Right forelimb (tissue), 1 donor: Measurements from ENCODE around the gene CCDC70.
"Not testable (repeated sequence)": the region's sequence is repeated elsewhere in the genome, so short reads cannot be mapped to it uniquely, and the experiment has no call there.

Experiments
- DNase-seq: peaks from one replicate; pipeline ENCODE4 v3.0.0-alpha.2; 2018

The CCDC70 gene

DNA sequence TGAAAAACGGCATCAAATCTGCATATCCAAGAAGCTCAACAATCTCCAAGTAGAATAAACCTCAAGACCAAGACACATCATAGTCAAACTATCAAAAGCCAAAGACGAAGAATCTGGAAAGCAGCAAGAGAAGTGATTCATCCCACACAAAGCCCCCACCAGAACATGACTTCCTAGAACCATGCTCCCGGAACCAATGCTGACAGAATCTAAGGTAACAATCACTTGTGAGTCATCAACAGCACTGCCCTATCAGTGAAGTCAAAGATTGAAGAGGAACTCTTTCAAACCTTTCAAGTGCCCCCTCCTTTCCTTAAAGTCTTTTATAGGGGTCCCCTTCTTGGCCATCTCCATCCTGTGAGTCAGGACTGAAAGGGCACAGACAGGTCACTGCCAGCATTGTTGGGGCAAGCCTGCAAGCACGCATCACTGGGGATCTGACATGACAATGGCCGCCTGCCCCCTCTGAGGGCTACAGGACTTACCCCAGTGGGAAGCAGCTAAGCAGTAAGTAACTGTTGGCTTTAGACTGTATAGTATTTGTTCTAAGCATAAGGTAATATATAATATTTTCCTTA, at the start of gene CCDC70:
Gene CCDC70, plus strand, starts transcription at position 247 of the 578 bp plus-strand sequence. CDS start 3,443 bp downstream, outside the sequence.
- DNase-seq = no peak

DNA sequence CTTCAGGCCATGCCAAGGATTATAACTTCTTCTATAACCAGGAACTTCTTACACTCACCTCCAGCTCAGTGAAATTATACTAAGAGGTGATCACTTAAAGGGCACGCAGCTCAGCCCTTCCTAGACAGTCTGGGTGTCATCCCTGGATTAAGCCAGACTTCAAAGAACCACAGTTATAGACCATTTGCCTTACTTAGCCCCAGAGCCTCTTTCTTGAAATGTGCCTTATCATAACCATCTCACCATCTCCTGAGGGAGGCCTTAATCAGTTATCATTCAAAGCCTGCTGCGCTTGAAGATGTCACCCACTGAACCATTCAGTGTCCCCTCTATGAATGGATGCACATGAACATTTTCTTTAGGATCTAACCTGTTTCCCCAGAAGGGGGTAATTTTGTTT, 47.7 kb upstream of the CCDC70 start:
- DNase-seq = no peak

DNA sequence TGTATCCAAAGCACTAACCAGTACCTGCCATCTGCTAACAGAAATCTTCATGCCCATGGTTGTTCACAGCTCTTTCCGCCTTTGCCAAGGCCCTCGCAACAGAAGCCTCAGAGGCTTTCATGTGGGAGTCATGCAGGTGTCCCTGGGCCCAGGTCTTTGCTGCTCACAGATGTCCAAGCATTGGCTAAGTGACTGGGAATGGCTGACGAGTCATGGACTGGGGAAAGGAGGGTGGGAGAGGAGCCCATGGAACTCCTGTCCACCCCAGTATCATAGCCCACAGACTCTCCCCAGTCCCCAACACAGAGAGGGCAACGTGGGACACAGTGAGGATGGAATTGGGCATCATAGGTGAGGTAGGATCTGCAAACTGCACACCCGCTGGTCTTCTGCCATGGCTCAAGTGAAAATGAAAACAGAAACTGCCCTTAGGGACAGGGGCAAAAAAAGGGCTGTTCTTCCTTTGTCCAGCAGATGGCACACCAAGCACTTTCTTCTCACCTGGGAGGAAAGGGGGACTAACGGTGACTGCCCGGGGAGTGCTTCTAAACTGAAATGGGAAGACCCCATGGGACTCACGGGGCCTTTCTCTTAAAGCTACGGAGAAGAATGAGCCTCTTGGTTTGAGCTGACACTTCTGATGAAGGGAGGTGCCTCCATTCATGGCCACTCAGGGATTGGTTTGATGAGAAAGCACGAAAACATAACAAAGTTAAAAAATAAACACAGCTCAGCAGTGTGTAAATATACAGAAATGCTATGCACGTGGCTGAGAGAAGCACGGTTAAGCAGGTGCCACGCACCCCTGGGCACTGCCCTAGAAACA, 46.7 kb upstream of the CCDC70 start:
- DNase-seq = peak; percentile 66

- DNase-seq = no peak
Observed at GRCh38 chr13:51815848-51816247, 45.9 kb upstream of the CCDC70 start.

GRCh38 chr13:51816604-51817249, 45.0 kb upstream of the CCDC70 start:
- DNase-seq = no peak

DNA sequence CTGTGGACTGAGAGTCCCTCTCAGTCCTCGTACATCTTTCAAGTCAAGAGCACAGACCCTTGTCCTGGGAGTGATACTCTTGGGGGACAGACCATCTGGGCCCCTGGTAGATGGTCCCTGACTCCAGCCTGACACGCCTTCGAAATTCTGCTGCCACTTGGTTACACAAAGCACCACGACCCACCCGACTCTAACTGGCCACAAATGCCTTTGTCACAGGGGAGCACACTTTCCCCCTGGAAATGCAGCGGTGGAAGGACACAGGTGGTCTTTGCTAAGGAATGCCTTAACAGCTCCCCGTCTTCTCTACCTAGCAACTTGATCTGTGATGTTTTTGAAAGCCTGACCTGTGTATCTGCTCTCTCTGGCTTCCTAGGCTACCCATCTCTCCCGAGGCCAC, 44.1 kb upstream of the CCDC70 start:
- DNase-seq = no peak

DNA sequence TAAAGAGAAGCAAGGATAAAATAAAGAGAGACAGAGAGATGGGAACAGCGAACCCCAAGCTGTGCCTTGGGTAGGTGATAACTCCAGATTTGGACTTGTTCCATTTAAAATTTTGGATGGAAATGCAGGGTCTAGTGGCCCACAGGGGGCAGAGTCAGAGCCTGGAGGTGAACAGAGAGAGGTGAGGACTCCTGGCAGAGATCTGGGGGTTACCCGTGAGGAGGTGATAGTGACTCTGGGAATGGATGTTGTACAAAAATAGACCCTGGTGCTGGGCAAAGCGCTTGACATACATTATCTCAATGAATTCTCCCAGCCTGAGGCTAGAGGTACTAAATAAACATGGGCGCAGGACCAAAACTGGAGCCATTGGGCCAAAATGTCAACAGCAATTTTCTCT, 43.5 kb upstream of the CCDC70 start:
- no peak for DNase-seq

- no peak for DNase-seq
Observed at GRCh38 chr13:51818781-51819511, 42.8 kb upstream of the CCDC70 start.

GRCh38 chr13:51819544-51819943, 42.2 kb upstream of the CCDC70 start:
- no peak for DNase-seq

DNA sequence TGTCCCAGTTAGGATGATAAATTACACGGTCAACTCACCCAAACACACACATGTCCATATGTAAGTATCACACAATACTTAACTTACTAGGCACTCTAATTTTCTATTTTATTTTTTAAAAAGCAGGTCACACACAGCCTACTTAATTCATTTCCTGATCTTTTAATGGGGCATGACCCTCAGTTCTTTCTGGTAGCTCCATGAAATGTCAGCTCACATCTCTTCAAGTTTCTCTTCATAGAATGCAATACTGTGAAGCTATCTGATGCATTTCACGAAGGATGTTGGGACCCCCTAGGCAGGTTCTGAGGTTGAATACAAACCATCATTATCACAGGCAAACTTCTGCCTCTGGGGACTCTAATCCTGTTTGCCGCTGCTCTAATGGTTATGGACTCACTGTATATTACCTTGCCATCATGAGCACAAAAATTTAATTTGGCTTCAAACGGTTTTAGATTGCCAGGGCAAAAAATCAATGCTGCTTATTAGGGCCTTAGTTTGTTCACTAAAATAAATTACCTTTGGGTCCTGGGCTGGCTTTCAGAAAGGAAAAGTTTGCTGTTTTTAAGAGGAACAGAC, 41.7 kb upstream of the CCDC70 start:
- DNase-seq = no peak

GRCh38 chr13:51821606-51822005, 40.2 kb upstream of the CCDC70 start:
- no peak for DNase-seq

DNA sequence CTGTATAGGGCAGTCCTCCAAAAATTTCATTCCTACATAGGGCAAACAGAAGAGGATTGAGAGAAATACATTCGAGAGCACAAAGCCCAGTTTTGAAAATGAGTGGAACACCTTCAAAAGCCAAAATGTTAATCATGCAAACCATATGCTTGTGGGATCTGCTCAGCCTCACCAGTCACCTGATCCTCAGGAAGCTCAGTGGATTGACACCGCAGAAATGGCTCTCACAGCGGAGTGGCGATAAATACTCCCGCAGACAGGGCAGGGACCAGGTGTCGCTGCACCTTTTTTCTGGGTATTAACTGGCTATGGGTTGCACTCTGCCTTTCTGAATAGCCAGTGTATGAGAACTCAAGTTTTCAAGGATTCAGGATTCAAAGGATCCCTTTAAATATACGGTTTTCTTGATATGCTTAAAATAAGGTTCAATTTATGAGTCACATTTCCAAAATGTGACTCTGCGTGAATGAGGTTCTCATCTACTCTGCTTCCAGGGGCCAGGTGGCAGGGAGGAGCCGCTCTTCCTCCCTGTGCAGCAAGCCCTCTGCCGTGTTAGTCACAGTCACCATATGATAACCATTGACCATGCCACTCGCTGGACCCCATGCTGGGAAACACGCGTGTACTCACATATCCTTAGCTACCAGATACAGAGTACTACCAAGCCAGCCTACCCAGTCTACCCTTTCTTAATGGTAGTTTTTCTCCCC, 39.5 kb upstream of the CCDC70 start:
- no peak for DNase-seq

DNA sequence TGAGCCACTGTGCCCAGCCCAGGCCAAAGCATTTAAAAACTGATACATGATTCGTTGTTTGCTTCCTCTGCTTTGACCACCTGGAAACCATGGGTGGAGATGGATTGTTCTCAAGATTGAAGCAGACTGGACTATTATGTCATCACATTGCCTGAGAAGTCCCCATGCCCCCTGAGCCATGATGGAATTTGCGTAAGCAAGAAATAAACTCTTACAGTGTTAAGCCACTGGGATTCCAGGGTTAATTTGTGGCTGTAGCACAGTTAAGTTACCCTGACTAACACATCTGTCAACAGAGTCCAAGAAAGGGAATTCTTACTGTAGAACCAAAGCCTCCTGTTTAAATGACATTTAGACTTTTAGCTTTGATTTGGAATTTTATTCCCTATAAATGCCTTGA, 38.4 kb upstream of the CCDC70 start:
- no peak for DNase-seq

- DNase-seq = no peak
Observed at GRCh38 chr13:51823863-51824262, 37.9 kb upstream of the CCDC70 start.

- DNase-seq = not testable (repeated sequence)
Observed at GRCh38 chr13:51824712-51825111, 37.1 kb upstream of the CCDC70 start.

DNA sequence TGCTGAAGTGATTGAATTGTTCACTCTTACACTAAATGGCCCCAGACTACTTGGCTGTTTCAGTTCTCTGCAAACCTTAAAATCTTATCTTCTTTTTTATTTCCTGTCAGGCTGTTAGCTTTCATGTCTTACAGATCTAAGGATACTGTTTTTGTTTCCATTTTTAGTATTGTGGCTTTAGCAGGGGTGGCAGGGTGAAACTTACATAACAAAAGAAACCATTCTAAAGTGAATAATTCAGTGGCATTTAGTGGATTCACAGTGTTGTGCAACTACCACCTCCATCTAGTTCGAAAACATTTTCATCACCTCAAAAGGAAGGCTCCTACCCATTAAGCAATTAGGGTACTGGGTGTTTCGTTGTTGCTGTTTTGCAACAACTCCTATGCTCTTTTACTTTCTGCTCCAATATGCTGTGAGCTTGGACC, 36.6 kb upstream of the CCDC70 start:
- no peak for DNase-seq

DNA sequence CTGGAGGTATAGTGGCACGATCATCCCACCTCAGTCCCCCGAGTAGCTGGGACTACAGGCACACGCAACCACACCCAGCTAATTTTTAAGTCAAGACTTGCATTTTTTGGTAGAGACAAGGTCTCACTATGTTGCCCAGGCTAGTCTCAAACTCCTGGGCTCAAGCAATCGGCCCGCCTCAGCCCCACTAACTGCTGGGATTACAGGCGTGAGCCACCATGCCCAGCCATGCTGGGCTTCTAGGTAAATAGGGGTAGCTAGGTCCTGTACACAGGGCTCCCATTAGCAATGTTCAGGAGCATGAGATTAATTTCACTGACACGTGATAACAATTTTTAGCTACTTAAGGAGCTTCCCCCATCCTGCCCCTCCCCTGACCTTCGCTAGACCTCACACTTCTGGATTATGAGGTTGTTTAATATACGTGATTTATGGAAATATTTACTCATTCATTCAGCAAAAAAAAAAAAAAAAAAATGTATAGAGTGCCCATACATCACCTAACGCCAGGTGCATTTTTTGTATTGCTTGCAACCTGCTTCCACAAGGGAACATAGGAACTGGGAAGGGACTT, 36.0 kb upstream of the CCDC70 start:
- no peak for DNase-seq

- DNase-seq = no peak
Observed at GRCh38 chr13:51826606-51827005, 35.2 kb upstream of the CCDC70 start.

- no peak for DNase-seq
Observed at GRCh38 chr13:51827254-51827653, 34.5 kb upstream of the CCDC70 start.

- DNase-seq = no peak
Observed at GRCh38 chr13:51828730-51829567, 32.8 kb upstream of the CCDC70 start.

GRCh38 chr13:51829568-51829899, 32.2 kb upstream of the CCDC70 start:
- no peak for DNase-seq
